Liver (tissue), 3 donors: ENCODE results near the gene C1QTNF4.

ENCODE experiments used
- GABPA ChIP-seq, 2 donors: IDR thresholded peaks in 1 of 2; conservative IDR thresholded peaks in 1 of 2; 2 replicates each; pipeline ENCODE4 v1.6.1; 2016; ENCODE audit warnings: antibody characterized with exemption in 2 of 2, mild to moderate bottlenecking in 1 of 2, moderate library complexity in 1 of 2
- JUND ChIP-seq, 2 donors: IDR thresholded peaks; 2 replicates each; pipeline ENCODE4 v1.6.1; 2016; ENCODE audit warnings: antibody characterized with exemption in 2 of 2
- RAD21 ChIP-seq, 2 donors: IDR thresholded peaks; 2 replicates each; pipeline ENCODE4 v1.6.1; 2016; ENCODE audit warnings: antibody characterized with exemption in 2 of 2, mild to moderate bottlenecking in 2 of 2
- TAF1 ChIP-seq: conservative IDR thresholded peaks from 2 replicates; pipeline ENCODE4 v1.6.1; 2016; ENCODE audit warnings: antibody characterized with exemption, mild to moderate bottlenecking
- YY1 ChIP-seq: IDR thresholded peaks from 2 replicates; pipeline ENCODE4 v1.6.1; 2016; ENCODE audit warnings: antibody characterized with exemption, mild to moderate bottlenecking
- TF ChIP-seq, protein P1 (sequence below): fragments of 150-350 bp; IDR thresholded peaks from 2 replicates; pipeline ENCODE4 v1.5.1; 2017; ENCODE audit warnings: improper control_type of control experiment, low read depth, low read length; ENCODE audit not compliant: missing input control
- TF ChIP-seq, protein P2 (sequence below): IDR thresholded peaks from 2 replicates; pipeline ENCODE4 v1.6.1; 2016; ENCODE audit warnings: antibody characterized with exemption
- donor health status: healthy.
- donor health status: healthy.

DNA sequence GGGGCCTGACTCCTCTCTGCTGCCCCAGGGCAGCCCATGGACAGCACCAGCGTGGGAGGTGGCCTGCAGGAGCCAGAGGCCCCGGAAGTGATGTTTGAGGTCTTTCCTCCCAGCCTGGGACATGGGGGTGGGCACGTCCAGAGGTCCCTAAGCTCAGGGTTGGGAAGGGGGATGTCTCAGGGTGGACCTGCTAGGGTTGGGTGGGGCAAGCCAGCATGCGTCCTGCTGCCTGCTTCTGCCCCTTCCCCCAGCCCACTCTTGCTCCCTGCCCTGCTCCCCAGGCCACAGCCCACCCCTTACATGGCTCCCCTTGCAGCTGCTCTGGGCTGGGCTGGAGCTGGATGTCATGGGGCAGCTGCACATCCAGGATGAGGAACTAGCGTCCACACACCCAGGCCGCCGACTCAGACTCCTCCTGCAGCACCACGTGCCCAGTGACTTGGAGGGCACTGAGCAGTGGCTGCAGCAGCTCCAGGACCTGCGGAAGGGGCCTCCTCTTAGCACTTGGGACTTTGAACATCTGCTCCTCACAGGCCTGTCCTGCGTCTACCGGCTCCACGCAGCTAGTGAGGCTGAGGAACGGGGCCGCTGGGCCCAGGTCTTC is 6.4 kb downstream of the C1QTNF4 start:
- TF ChIP-seq, protein P1, sequence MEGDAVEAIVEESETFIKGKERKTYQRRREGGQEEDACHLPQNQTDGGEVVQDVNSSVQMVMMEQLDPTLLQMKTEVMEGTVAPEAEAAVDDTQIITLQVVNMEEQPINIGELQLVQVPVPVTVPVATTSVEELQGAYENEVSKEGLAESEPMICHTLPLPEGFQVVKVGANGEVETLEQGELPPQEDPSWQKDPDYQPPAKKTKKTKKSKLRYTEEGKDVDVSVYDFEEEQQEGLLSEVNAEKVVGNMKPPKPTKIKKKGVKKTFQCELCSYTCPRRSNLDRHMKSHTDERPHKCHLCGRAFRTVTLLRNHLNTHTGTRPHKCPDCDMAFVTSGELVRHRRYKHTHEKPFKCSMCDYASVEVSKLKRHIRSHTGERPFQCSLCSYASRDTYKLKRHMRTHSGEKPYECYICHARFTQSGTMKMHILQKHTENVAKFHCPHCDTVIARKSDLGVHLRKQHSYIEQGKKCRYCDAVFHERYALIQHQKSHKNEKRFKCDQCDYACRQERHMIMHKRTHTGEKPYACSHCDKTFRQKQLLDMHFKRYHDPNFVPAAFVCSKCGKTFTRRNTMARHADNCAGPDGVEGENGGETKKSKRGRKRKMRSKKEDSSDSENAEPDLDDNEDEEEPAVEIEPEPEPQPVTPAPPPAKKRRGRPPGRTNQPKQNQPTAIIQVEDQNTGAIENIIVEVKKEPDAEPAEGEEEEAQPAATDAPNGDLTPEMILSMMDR: no peak
- no peak for TF ChIP-seq JUND (IDR thresholded peaks at IDR 0.05)
- no peak for TF ChIP-seq YY1
- no peak for TF ChIP-seq GABPA (IDR thresholded peaks at IDR 0.05 in 1 of 2, conservative IDR thresholded peaks at IDR 0.05 in 1 of 2)
- TF ChIP-seq TAF1: no peak
- TF ChIP-seq, protein P2, sequence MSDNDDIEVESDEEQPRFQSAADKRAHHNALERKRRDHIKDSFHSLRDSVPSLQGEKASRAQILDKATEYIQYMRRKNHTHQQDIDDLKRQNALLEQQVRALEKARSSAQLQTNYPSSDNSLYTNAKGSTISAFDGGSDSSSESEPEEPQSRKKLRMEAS: no peak
- no peak for TF ChIP-seq RAD21 (IDR thresholded peaks at IDR 0.05)
